ENCODE results near the gene SGCA.

Gene SGCA

GRCh38 chr17:50220811-50221210 is 55.0 kb downstream of the SGCA start:
- Histone ChIP-seq H3K4me3 (ENCODE audit: low read length) (peak overlapping the region; percentile 69), H3K36me3 (ENCODE audit: control insufficient read depth, insufficient read depth, low read length, severe bottlenecking) (no peaks in the 10 kb centered on the region), H3K27me3 (replicated peaks; ENCODE audit: control insufficient read depth, insufficient read depth, low read length) (no peaks in the 10 kb centered on the region), H3K9ac (ENCODE audit: low read length) (peak overlapping the region; percentile 81), H3K9me3 (ENCODE audit: control insufficient read depth, low read length) (no peaks in the 10 kb centered on the region), H3K4me1 (ENCODE audit: control insufficient read depth, insufficient read depth, low read length) (peaks cover 65% of the 10 kb centered on the region)
- DNase-seq (ENCODE audit: low read depth): no peak

GRCh38 chr17:50221266-50221863 is 55.6 kb downstream of the SGCA start:
- Histone ChIP-seq H3K9ac (ENCODE audit: low read length) (peak overlapping the region; percentile 81), H3K9me3 (ENCODE audit: control insufficient read depth, low read length) (no peaks in the 10 kb centered on the region), H3K27me3 (replicated peaks; ENCODE audit: control insufficient read depth, insufficient read depth, low read length) (no peaks in the 10 kb centered on the region), H3K4me3 (ENCODE audit: low read length) (peak overlapping the region; percentile 58), H3K4me1 (ENCODE audit: control insufficient read depth, insufficient read depth, low read length) (peaks cover 64% of the 10 kb centered on the region), H3K36me3 (ENCODE audit: control insufficient read depth, insufficient read depth, low read length, severe bottlenecking) (no peaks in the 10 kb centered on the region)
- DNase-seq (ENCODE audit: low read depth): peak; percentile 83

GRCh38 chr17:50221864-50222545 is 56.2 kb downstream of the SGCA start:
- DNase-seq (ENCODE audit: low read depth): peak; percentile 72
- peak overlapping the region; percentile 58 for H3K4me3 ChIP-seq (ENCODE audit: low read length)
- H3K36me3 ChIP-seq (ENCODE audit: control insufficient read depth, insufficient read depth, low read length, severe bottlenecking): no peaks in the 10 kb centered on the region
- H3K4me1 ChIP-seq (ENCODE audit: control insufficient read depth, insufficient read depth, low read length): peaks cover 61% of the 10 kb centered on the region
- no peaks in the 10 kb centered on the region for H3K9me3 ChIP-seq (ENCODE audit: control insufficient read depth, low read length)
- peak overlapping the region; percentile 81 for H3K9ac ChIP-seq (ENCODE audit: low read length)
- no peaks in the 10 kb centered on the region for H3K27me3 ChIP-seq (replicated peaks; ENCODE audit: control insufficient read depth, insufficient read depth, low read length)

GRCh38 chr17:50222922-50223321 is 57.1 kb downstream of the SGCA start:
- H3K4me1 ChIP-seq (ENCODE audit: control insufficient read depth, insufficient read depth, low read length): peaks cover 51% of the 10 kb centered on the region
- peak overlapping the region; percentile 58 for H3K4me3 ChIP-seq (ENCODE audit: low read length)
- H3K9ac ChIP-seq (ENCODE audit: low read length): peak overlapping the region; percentile 81
- no peaks in the 10 kb centered on the region for H3K27me3 ChIP-seq (replicated peaks; ENCODE audit: control insufficient read depth, insufficient read depth, low read length)
- H3K36me3 ChIP-seq (ENCODE audit: control insufficient read depth, insufficient read depth, low read length, severe bottlenecking): no peaks in the 10 kb centered on the region
- DNase-seq (ENCODE audit: low read depth): no peak
- H3K9me3 ChIP-seq (ENCODE audit: control insufficient read depth, low read length): no peaks in the 10 kb centered on the region
